ENCODE results near the gene ALX4. TPM values are rescaled to one million over a fixed set of nuclear protein-coding genes. Genes with fewer than 3 reads are reported as not detected.

ALX4 gene
- total RNA-seq, 4 donors from 2014 or later, result not detected

- TF ChIP-seq POLR2A (IDR thresholded peaks at IDR 0.05), result no peak
- TF ChIP-seq CTCF (IDR thresholded peaks at IDR 0.05), result no peak
- H3K4me3 ChIP-seq, result no peak overlapping the region
- peaks cover 0 to 4% of the 10 kb centered on the region in 2 donors for H3K27me3 ChIP-seq
- H3K9me3 ChIP-seq, result no peaks in the 10 kb centered on the region
- H3K4me1 ChIP-seq, result no peaks in the 10 kb centered on the region
- H3K27ac ChIP-seq, result no peak overlapping the region
- no peak for DNase-seq
- no peaks in the 10 kb centered on the region for H3K36me3 ChIP-seq
Measured at GRCh38 chr11:44339530-44339883, 29.6 kb upstream of the ALX4 start.

GRCh38 chr11:44338698-44339529 is 29.0 kb upstream of the ALX4 start:
- no peaks in the 10 kb centered on the region for H3K9me3 ChIP-seq
- no peak overlapping the region for H3K4me3 ChIP-seq
- peaks cover 0 to 4% of the 10 kb centered on the region in 2 donors for H3K27me3 ChIP-seq
- TF ChIP-seq CTCF (IDR thresholded peaks at IDR 0.05) (no peak), POLR2A (IDR thresholded peaks at IDR 0.05) (no peak)
- no peak for DNase-seq
- H3K4me1 ChIP-seq, result no peaks in the 10 kb centered on the region
- H3K36me3 ChIP-seq, result no peaks in the 10 kb centered on the region
- H3K27ac ChIP-seq, result no peak overlapping the region

GRCh38 chr11:44338026-44338425 is 28.1 kb upstream of the ALX4 start:
- no peak for TF ChIP-seq CTCF (IDR thresholded peaks at IDR 0.05)
- no peaks in the 10 kb centered on the region for H3K36me3 ChIP-seq
- H3K27me3 ChIP-seq, result peaks cover 0 to 4% of the 10 kb centered on the region in 2 donors
- no peaks in the 10 kb centered on the region for H3K4me1 ChIP-seq
- no peak overlapping the region for H3K27ac ChIP-seq
- DNase-seq, result no peak
- H3K9me3 ChIP-seq, result no peaks in the 10 kb centered on the region
- H3K4me3 ChIP-seq, result no peak overlapping the region

DNA sequence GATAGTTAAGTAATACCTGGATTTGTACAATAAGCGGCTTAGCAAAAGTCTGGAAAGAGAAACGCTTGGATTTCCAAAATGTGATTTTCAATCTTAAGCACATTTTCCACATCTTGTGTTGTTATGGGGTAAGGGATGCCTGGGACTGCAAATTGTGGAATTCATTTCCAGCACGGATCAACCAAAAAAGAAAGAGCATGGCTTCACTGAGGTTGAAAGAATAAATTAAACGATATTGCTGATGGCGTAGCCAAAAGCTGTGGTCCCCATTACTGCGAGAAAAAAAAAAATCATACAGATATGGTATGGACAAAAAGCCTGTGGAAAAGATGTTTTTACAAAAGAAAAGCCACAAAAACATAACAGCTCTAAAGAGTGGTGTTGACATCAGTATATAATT is 26.0 kb upstream of the ALX4 start:
- H3K27ac ChIP-seq, result no peak overlapping the region
- no peaks in the 10 kb centered on the region for H3K36me3 ChIP-seq
- H3K27me3 ChIP-seq, result peaks cover 0 to 4% of the 10 kb centered on the region in 2 donors
- no peaks in the 10 kb centered on the region for H3K9me3 ChIP-seq
- DNase-seq, result no peak
- no peak overlapping the region for H3K4me3 ChIP-seq
- no peak for TF ChIP-seq CTCF (IDR thresholded peaks at IDR 0.05)
- TF ChIP-seq POLR2A (IDR thresholded peaks at IDR 0.05), result no peak
- no peaks in the 10 kb centered on the region for H3K4me1 ChIP-seq

GRCh38 chr11:44335052-44335760 is 25.3 kb upstream of the ALX4 start:
- Histone ChIP-seq H3K36me3 (no peaks in the 10 kb centered on the region), H3K4me3 (no peak overlapping the region), H3K9me3 (no peaks in the 10 kb centered on the region), H3K4me1 (no peaks in the 10 kb centered on the region), H3K27me3 (peaks cover 0 to 4% of the 10 kb centered on the region in 2 donors), H3K27ac (no peak overlapping the region)
- no peak for DNase-seq
- TF ChIP-seq POLR2A (IDR thresholded peaks at IDR 0.05) (no peak), CTCF (IDR thresholded peaks at IDR 0.05) (no peak)

Measured in Peyer's patch (tissue), 4 donors.